ENCODE data around the gene TNNI2.
A peak's percentile ranks its signal among the peaks of the same experiment; 100 is the strongest.
"Not testable (repeated sequence)": the region's sequence is repeated elsewhere in the genome, so short reads cannot be mapped to it uniquely, and the experiment has no call there.

Gene TNNI2

DNA sequence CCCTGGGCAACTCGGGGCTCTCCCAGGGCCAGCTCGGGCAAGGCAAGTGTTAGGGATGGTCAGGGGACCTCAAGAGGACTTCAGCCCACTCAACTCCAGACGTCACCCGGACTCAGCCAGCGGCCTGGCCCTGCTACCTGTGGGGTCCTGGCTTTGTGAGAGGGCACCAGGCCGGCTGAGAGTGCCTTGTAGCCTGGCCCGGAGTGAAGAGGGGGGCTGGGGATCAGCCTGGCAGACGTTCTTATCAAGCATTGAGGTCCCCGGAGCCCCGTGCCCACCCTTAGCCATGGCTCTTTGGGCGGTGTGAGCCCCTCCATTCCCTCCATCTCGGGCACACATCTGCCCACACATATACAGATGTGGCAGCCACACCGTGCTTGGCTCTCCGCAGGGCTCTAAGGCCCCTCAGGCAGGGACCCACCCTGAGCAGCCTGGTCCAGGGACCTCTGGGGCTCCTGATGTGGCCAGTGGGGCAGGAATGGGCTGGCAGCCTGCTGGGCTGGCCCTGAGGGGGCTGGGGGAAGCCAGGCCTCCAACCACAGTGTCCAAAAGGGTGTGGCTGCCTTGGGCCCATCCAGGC is 29.4 kb downstream of the TNNI2 start:
- no peaks in the 10 kb centered on the region for H3K9me3 Mint-ChIP-seq
- no peak overlapping the region for H3K4me3 Mint-ChIP-seq
- H3K36me3 Mint-ChIP-seq, result peaks cover 36% of the 10 kb centered on the region
- ATAC-seq, result no peak
- H3K27ac Mint-ChIP-seq, result peak overlapping the region; percentile 57
- H3K4me1 Mint-ChIP-seq, result no peaks in the 10 kb centered on the region
- no peaks in the 10 kb centered on the region for H3K27me3 Mint-ChIP-seq

DNA sequence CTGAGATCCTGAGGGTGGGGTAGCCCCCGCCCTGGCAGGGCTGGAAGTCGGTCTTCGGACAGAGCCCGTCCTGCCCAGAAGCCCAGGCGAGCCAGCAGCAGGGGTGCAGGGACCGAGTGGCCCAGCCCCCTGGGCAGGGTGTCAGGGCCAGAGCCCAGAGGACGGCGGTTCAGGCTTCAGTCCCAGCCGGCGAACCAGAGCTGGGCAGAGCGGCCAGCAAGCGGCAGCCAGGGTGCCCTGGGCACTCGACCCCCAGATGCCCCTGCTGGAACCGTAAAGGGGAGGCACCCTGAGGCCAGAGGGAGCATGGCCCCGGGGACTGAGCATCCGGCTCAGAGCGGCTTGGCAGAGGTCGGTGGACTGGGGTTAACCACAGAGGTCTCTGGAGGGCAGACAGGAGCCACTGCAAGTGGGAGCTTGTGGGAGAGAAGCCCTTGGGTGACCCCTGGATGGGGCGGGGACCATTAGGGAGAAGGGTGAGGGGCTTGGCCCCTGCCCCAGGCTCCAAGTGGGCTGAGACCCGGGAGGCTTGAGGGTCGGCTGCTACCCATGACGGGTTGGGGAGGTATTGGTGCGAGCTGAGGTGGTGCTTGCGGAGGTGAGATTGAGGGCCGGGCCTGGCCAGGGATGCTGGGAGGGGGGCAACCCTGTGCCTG is 30.0 kb downstream of the TNNI2 start:
- peaks cover 36% of the 10 kb centered on the region for H3K36me3 Mint-ChIP-seq
- no peaks in the 10 kb centered on the region for H3K27me3 Mint-ChIP-seq
- H3K9me3 Mint-ChIP-seq, result no peaks in the 10 kb centered on the region
- ATAC-seq, result peak; percentile 64
- peak overlapping the region; percentile 25 for H3K4me3 Mint-ChIP-seq
- H3K27ac Mint-ChIP-seq, result peak overlapping the region; percentile 57
- no peaks in the 10 kb centered on the region for H3K4me1 Mint-ChIP-seq

DNA sequence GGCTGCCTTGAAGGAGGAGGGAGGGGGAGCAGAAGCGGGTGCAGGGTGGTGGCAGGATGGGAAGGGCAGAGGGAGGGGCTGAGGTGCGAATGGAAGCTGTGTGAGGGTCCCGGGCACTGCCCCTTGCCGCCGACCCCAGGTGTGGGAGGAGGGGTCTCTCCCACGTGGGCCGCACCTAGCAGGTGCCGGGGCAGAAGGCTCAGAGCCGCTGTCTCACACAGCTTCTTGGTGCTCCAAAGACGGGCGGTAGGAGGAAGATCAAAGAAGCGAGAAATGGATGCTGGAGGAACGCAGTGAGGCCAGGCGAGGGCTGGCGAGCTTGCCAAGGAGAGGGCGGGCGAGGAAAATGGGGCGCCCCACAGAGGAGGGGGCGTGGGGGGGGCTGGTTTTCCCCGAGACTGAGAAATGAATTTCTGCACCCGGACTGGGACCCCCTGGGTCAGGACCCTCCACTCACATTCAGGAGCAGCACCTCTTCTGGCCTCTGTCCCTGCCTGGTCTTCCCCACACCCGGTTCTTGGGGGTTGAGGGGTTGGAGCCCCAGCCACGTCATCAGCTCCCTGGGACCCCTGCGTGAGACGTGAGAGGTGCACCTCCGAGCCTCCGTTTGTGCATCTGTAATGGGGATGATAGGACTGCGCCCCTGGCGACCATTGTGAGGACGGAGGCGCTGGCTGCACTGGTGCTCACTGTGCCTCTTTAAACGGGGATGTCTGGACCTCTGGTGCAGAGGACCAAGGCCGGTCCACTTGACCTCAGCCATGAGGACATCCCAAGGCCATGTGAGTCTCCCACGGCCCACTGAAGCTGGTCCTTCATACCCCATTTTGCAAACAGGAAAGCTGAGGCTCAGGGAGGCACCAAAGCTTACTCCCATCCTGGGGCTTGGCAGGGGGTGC is 30.9 kb downstream of the TNNI2 start:
- Mint-ChIP-seq H3K9me3 (no peaks in the 10 kb centered on the region), H3K27ac (peak overlapping the region; percentile 57), H3K27me3 (no peaks in the 10 kb centered on the region), H3K36me3 (peaks cover 36% of the 10 kb centered on the region), H3K4me3 (peak overlapping the region; percentile 25), H3K4me1 (no peaks in the 10 kb centered on the region)
- no peak for ATAC-seq

DNA sequence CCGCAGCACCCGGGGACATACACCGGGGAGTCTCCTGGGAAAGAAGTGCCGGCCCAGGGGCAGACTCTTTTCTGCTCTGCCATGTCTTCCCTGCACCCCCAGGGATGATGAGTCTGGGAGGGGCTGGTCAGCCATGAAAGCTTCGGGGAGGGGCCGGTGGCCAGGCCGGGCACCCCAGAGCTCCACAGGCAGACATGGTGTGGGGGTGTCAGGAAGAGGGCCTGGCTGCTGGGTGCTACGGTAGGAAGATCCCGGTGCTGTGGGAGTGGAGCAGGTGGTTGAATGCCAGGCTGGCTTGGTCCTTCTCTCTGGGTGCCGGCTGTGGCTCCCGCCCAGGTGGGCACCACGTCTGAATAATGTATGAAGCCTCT is 31.5 kb downstream of the TNNI2 start:
- Mint-ChIP-seq H3K27ac (peak overlapping the region; percentile 57), H3K9me3 (no peaks in the 10 kb centered on the region), H3K27me3 (no peaks in the 10 kb centered on the region), H3K4me1 (peaks cover 4% of the 10 kb centered on the region), H3K4me3 (peak overlapping the region; percentile 22), H3K36me3 (peaks cover 35% of the 10 kb centered on the region)
- no peak for ATAC-seq

DNA sequence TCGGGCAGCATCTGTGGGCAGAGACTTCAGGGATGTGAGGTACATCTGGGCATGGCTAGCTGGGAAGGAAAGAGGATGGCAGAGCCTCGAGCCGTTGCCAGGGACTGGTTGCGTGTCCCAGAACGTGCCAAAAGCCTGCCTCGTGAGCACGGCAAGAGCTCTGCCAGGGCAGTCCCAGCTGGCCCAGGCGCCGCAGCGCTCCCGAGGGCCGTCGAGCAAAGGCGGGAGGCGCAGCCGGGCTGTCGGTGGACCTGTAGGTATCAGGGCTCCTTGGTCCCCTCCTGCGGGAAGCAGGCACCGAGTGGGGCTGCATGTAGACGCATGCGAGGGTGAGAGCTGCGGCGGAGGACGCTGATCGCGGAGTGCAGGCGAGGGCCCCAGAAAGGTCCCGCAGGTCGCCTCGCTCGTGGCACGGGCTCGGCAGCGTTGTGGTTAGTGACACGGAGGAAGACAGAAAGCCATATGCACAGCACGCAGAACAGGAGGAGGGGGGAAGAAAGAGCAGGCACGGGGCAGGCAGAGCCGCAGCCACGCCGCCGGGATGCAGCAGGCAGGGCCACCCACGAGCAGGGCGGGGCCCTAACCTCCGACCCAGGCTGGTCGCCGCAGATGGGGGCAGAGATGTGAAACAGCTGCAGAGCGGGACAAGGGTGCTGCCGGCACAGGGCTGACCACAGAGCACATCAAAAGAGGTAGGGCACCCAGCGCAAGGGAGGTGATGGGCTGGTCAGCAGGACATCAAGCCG is 32.1 kb downstream of the TNNI2 start:
- no peak overlapping the region for H3K4me3 Mint-ChIP-seq
- peaks cover 29% of the 10 kb centered on the region for H3K36me3 Mint-ChIP-seq
- H3K4me1 Mint-ChIP-seq, result peaks cover 9% of the 10 kb centered on the region
- ATAC-seq, result no peak
- peak overlapping the region; percentile 57 for H3K27ac Mint-ChIP-seq
- no peaks in the 10 kb centered on the region for H3K9me3 Mint-ChIP-seq
- no peaks in the 10 kb centered on the region for H3K27me3 Mint-ChIP-seq

DNA sequence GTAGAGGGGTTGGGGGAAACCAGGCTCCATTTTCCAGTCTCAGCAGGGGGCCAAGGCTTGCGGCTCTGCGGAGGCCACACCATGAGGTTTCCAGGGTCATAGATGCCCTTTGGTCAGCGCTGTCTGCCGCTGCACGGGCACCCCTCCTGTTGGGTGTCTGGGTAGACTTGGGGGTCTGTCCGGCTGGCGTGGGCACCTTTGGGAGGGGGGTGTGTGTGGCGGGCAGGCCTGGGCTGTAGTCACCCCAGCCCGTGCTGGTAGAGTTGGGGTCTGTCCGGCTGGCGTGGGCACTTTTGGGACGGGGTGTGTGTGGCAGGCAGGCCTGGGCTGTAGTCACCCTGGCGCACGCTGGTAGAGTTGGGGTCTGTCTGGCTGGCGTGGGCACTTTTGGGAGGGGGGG is 32.8 kb downstream of the TNNI2 start:
- peaks cover 25% of the 10 kb centered on the region for H3K36me3 Mint-ChIP-seq
- no peaks in the 10 kb centered on the region for H3K9me3 Mint-ChIP-seq
- peak overlapping the region; percentile 57 for H3K27ac Mint-ChIP-seq
- no peak for ATAC-seq
- peak overlapping the region; percentile 23 for H3K4me3 Mint-ChIP-seq
- H3K27me3 Mint-ChIP-seq, result no peaks in the 10 kb centered on the region
- peaks cover 16% of the 10 kb centered on the region for H3K4me1 Mint-ChIP-seq

DNA sequence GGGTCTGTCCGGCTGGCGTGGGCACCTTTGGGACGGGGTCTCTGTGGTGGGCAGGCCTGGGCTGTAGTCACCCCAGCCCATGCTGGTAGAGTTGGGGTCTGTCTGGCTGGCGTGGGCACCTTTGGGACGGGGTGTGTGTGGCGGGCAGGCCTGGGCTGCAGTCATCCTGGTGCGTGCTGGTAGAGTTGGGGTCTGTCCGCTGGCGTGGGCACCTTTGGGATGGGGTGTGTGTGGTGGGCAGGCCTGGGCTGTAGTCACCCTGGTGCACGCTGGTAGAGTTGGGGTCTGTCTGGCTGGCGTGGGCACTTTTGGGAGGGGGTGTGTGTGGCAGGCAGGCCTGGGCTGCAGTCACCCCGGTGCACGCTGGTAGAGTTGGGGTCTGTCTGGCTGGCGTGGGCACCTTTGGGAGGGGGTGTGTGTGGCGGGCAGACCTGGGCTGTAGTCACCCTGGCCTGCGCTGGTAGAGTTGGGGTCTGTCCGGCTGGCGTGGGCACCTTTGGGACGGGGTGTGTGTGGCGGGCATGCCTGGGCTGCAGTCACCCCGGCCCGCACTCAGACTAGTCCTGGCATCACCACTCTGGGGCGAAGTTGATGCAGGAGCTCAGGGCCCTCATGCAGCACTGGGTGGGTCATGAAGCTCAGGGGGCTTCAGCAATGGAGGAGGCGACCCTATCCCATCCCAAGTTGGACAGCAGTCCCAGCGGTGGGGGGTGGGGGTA is 33.6 kb downstream of the TNNI2 start:
- no peaks in the 10 kb centered on the region for H3K27me3 Mint-ChIP-seq
- H3K4me1 Mint-ChIP-seq, result peaks cover 20% of the 10 kb centered on the region
- ATAC-seq, result no peak
- H3K36me3 Mint-ChIP-seq, result peaks cover 25% of the 10 kb centered on the region
- no peaks in the 10 kb centered on the region for H3K9me3 Mint-ChIP-seq
- no peak overlapping the region for H3K4me3 Mint-ChIP-seq
- peak overlapping the region; percentile 57 for H3K27ac Mint-ChIP-seq

DNA sequence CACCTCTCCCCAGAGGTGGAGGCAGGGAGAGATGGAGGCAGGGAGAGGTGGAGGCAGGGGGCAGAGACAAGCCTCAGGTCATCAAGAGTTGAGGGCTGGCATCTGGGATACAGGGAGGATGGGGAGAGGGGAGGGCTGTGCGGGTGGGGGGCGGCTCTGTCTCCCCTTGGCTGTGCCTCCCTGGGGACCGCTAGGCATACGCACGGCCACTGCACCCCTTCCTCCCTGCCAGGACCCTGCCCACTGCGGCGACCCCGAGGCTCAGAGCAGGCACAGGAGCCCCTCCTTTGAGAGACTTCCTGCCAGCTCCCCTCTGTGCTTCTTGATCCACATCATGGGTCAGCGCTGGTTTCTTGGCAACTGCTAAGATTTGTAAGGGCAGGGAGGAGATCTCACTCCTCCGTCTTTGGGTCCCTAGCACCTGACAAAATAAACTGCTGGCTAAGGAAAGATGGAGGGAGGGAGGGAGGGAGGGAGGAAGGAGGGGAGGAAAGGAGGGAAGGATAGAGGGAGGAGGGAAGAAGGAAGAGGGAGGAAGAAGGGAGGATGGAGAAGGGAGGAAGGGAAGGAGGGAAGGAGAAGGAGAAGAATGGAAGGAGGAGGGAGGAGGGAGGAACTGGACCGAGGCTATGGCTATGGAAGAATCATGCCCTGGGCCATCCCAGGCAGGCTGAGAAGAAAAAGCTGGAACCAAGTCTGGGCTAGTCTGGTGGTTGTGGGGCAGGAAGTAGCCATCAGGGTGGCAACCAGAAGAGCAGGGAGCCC is 34.4 kb downstream of the TNNI2 start:
- H3K27me3 Mint-ChIP-seq, result no peaks in the 10 kb centered on the region
- no peak overlapping the region for H3K4me3 Mint-ChIP-seq
- peaks cover 28% of the 10 kb centered on the region for H3K4me1 Mint-ChIP-seq
- peak overlapping the region; percentile 71 for H3K27ac Mint-ChIP-seq
- ATAC-seq, result no peak
- peaks cover 25% of the 10 kb centered on the region for H3K36me3 Mint-ChIP-seq
- no peaks in the 10 kb centered on the region for H3K9me3 Mint-ChIP-seq

DNA sequence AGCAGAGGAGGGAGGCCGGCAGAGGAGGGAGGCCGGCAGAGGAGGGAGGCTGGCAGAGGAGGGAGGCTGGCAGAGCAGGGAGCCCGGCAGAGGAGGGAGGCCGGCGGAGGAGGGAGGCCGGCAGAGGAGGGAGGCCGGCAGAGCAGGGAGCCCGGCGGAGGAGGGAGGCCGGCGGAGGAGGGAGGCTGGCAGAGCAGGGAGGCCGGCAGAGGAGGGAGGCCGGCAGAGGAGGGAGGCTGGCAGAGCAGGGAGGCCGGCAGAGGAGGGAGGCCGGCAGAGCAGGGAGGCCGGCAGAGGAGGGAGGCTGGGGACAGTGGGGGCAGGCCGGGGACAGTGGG is 35.0 kb downstream of the TNNI2 start:
- not testable (repeated sequence) for H3K9me3 Mint-ChIP-seq, ATAC-seq, H3K4me3 Mint-ChIP-seq, H3K27me3 Mint-ChIP-seq
- peaks cover 24% of the 10 kb centered on the region for H3K36me3 Mint-ChIP-seq
- H3K4me1 Mint-ChIP-seq, result peaks cover 34% of the 10 kb centered on the region
- peak overlapping the region; percentile 71 for H3K27ac Mint-ChIP-seq

DNA sequence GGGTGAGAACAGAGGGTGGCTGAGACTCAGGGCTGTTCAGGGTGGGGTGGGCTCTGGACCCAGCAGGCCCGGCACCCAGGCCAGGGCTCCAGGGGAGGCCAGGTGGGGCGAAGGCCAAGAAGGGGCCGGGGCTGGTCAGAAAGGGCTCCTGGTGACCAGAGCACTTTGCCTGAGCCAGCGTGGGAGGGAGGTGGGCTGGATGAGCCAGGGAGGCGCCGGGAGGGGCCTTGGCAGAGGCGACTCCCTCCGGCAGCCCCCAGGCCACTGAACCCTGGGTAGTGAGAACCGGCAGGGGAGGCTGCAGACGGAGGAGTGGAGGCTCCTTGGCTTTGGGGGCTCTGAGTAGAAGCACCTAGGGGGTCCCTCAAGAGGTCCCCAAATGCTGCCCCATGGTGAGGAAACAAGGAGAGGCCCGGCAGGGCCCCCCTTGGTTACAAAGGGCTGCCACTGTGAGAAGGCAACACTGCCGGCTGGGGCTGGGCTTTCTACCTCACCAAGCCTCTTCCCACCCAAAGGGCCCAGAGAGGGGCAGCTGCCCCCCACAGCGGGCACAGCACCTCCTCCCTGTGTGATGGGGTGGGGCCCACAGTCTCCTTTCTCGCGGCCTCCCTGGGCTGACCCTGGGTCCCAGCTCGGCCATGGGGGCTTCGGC is 35.8 kb downstream of the TNNI2 start:
- not testable (repeated sequence) for H3K27me3 Mint-ChIP-seq

DNA sequence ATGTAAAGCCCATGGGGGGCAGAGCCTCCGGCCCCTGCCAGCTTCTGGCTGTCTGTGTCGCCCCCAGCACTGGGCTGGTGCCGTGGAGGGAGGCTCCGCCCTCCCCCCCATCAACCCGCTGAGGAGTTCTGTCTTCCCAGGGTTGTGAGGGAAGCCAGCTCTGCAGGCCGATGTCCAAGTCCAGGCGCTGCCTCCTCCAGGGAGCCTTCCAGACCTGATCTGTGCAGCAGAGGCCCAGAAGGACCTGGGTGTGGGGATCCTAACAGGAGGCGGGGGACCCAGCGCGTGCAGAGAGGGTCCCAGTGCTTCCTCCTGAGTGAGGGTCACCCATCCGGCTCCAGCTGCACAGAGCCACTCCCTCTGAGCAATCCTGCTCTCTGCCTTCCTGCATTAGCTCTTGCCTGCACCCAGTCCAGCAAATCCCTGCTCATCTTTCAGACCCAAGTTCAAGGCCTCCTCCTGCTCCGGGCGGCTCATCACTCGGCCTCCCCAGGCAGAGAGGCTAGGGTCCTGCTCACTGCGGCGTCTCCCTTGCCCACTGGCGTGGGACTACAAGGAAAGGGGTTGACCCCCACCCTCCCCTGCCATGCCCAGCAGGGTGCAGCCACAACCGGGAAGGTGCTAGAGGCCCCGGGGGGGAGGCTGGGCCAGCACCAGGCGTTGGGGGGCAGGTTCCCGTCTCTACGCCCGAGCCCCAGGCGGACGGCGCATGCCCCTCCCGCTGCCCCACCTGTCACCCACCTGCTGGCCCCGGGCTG is 36.5 kb downstream of the TNNI2 start:
- H3K9me3 Mint-ChIP-seq, result no peaks in the 10 kb centered on the region
- peaks cover 19% of the 10 kb centered on the region for H3K36me3 Mint-ChIP-seq
- ATAC-seq, result no peak
- H3K4me1 Mint-ChIP-seq, result peaks cover 49% of the 10 kb centered on the region
- peak overlapping the region; percentile 5 for H3K27ac Mint-ChIP-seq
- H3K4me3 Mint-ChIP-seq, result no peak overlapping the region
- no peaks in the 10 kb centered on the region for H3K27me3 Mint-ChIP-seq

More for the DNA sequence above, 35.8 kb downstream of the TNNI2 start:
- not testable (repeated sequence) for H3K9me3 Mint-ChIP-seq, H3K27ac Mint-ChIP-seq, H3K4me3 Mint-ChIP-seq, ATAC-seq
- peaks cover 42% of the 10 kb centered on the region for H3K4me1 Mint-ChIP-seq
- H3K36me3 Mint-ChIP-seq, result peaks cover 16% of the 10 kb centered on the region

DNA sequence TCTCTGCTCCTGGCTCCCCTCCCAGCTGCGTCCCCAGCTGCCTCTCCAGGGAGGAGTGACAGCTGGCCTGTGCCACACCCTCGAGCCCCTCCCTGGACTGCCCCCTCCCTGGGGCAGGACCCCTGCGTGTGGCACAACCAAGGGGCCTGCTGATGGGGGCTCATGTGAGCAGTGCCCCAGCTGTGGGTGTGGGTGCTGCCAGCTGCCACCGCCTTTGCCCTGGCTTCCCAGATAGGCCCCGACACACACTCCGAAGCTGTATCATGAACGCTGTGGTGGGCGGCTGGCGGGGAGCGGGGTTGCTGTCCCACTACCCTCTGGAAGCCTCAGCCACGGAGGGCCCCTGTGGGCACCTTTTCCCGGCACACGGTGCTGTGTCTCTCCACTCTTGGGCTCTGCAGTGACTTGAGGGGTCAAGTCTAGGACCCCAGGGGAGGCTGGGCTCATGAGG is 37.1 kb downstream of the TNNI2 start:
- not testable (repeated sequence) for ATAC-seq, H3K27ac Mint-ChIP-seq, H3K4me3 Mint-ChIP-seq, H3K27me3 Mint-ChIP-seq, H3K9me3 Mint-ChIP-seq
- H3K36me3 Mint-ChIP-seq, result peaks cover 17% of the 10 kb centered on the region
- peaks cover 55% of the 10 kb centered on the region for H3K4me1 Mint-ChIP-seq

DNA sequence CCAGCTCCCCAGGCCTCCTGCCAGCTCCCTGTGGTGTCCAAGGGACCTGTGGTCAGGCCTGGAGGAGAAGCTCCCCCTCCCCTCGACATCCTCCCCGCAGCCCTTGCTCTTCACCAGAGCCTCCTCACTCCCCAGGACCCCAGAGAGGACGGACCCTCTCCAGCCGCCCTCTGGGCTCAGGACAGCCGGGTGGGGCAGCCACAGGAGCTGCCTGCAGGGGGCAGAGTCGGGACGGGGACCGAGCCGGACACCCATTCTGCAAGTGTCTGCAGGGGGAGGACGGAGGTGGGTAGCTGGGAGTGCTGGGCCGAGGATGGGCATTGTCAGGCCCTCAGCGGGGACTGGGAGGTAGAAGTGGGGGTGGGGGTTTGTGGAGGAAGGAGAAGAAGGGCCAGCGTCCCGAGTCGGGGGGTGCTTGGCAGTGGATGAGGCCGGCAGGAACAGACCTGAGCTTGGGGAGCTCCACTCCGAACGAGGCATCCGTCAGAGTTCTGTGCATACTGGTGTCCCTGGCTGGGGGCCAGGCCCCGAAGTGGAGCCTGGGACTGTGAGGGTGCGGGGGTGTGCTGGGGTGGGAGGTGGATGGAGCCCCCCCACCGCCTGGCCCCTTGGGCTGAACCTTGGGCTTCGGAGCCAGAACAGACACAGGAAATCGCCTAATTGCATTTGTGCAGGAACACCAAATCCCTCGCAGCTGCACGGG is 37.7 kb downstream of the TNNI2 start:
- Mint-ChIP-seq H3K27me3 (no peaks in the 10 kb centered on the region), H3K36me3 (peaks cover 14% of the 10 kb centered on the region), H3K27ac (no peak overlapping the region), H3K4me3 (no peak overlapping the region), H3K9me3 (no peaks in the 10 kb centered on the region), H3K4me1 (peaks cover 59% of the 10 kb centered on the region)
- ATAC-seq, result no peak
